ACC112 (cell line): ENCODE results near the gene ZNFX1.
"Not testable (repeated sequence)": the region's sequence is repeated elsewhere in the genome, so short reads cannot be mapped to it uniquely, and the experiment has no call there.

Source experiments
- H2AFZ ChIP-seq: fragments of 200-600 bp; sonication (generic); one replicate; pipeline ENCODE4 v1.6.0; 2017; ENCODE audit warnings: antibody characterized with exemption, low read length; ENCODE audit not compliant: unreplicated experiment
- H3K27ac ChIP-seq: fragments of 200-600 bp; sonication (generic); 2 replicates; pipeline ENCODE4 v1.5.1; 2014; ENCODE audit warnings: low read depth, mild to moderate bottlenecking, antibody characterized with exemption, low read length, moderate library complexity
- H3K27me3 ChIP-seq: fragments of 200-600 bp; sonication (generic); 2 replicates; pipeline ENCODE4 v1.6.1; 2014; ENCODE audit warnings: mild to moderate bottlenecking, antibody characterized with exemption, low read length, moderate library complexity, mixed read lengths; ENCODE audit not compliant: insufficient read depth
- H3K36me3 ChIP-seq: fragments of 200-600 bp; sonication (generic); 2 replicates; pipeline ENCODE4 v1.6.1; 2016; ENCODE audit warnings: mild to moderate bottlenecking, antibody characterized with exemption, low read length, moderate library complexity, mixed read lengths; ENCODE audit not compliant: insufficient read depth
- H3K4me1 ChIP-seq: fragments of 200-600 bp; sonication (generic); one replicate; pipeline ENCODE4 v1.6.1; 2016; ENCODE audit warnings: low read length, mixed read lengths; ENCODE audit not compliant: insufficient read depth, unreplicated experiment, control insufficient read depth
- H3K4me3 ChIP-seq: fragments of 200-600 bp; sonication (generic); 2 replicates; pipeline ENCODE4 v1.5.1; 2014; ENCODE audit warnings: mild to moderate bottlenecking, low read depth, low read length
- H3K79me2 ChIP-seq: fragments of 200-600 bp; sonication (generic); one replicate; pipeline ENCODE4 v1.6.0; 2016; ENCODE audit warnings: low read length; ENCODE audit not compliant: control insufficient read depth, unreplicated experiment, insufficient read depth

The ZNFX1 gene

GRCh38 chr20:49228676-49229075 is 49.2 kb downstream of the ZNFX1 start:
- peaks cover 33% of the 10 kb centered on the region; the same call in 1 of the 2 replicates for H3K36me3 ChIP-seq

GRCh38 chr20:49225896-49226295 is 52.0 kb downstream of the ZNFX1 start:
- Histone ChIP-seq H2AFZ (no peak overlapping the region), H3K27ac (no peak overlapping the region), H3K36me3 (peaks cover 28% of the 10 kb centered on the region), H3K4me1 (no peaks in the 10 kb centered on the region), H3K79me2 (peaks cover 4% of the 10 kb centered on the region), H3K4me3 (no peak overlapping the region), H3K27me3 (no peaks in the 10 kb centered on the region)

More at GRCh38 chr20:49228676-49229075, 49.2 kb downstream of the ZNFX1 start:
- Histone ChIP-seq H3K27me3 (no peaks in the 10 kb centered on the region), H3K27ac (no peak overlapping the region), H3K4me3 (no peak overlapping the region), H2AFZ (no peak overlapping the region), H3K4me1 (no peaks in the 10 kb centered on the region), H3K79me2 (no peaks in the 10 kb centered on the region)

- peak overlapping the region; percentile 88 for H3K4me3 ChIP-seq
- peaks cover 12% of the 10 kb centered on the region for H3K36me3 ChIP-seq
- no peaks in the 10 kb centered on the region for H3K27me3 ChIP-seq
- H2AFZ ChIP-seq: peak overlapping the region; percentile 77
- H3K79me2 ChIP-seq: peaks cover 19% of the 10 kb centered on the region
- H3K4me1 ChIP-seq: peaks cover 6% of the 10 kb centered on the region
- H3K27ac ChIP-seq: peak overlapping the region; percentile 52; the same call in 1 of the 2 replicates
Measured at GRCh38 chr20:49219924-49220831, 57.7 kb downstream of the ZNFX1 start.

DNA sequence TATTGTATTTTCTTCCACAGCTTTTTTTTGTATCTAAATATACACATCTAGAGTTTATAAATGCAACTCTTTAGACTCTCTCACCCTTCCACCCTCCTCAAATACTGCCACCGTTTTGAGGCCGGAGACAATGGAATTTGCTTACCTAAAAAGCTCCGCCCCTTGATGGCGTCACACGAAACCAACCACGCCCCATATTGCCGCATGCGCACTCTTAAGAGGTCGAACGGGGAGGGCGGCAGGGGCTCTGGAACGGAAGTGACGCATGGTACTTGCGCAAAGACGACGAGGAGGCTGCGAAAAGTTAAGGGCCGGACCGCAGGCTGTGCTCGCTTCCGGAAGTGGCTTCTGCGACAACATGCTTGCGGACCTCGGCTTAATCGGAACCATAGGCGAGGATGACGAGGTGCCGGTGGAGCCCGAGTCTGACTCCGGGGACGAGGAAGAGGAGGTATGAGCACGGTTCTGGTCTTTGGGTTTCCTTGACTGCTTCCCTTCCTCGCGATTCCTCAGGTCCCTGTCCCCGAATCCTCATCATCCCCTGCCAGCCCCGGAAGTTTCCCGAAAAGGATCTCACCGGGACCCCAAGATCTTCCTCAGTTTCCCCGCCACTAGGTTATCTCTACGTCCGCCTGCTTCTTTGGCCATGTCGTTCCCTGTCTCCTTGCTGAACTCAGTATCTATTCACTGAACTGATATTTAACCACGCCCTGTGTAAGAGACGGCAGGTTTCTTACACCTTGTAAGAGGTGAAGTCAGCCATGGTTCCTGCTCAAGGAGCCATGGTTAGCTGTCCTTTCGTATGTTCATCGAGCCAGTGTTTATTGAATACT is 58.5 kb downstream of the ZNFX1 start, which contains the start of gene DDX27:
DDX27 (plus strand) TSS at position 326 of the 833 bp plus-strand sequence; CDS start at position 359, 33 bp downstream.
- Histone ChIP-seq H3K4me1 (peaks cover 6% of the 10 kb centered on the region), H3K36me3 (peaks cover 4% of the 10 kb centered on the region; the same call in 1 of the 2 replicates), H2AFZ (peak within 1 kb of the TSS; percentile 77), H3K79me2 (peaks cover 19% of the 10 kb centered on the region), H3K4me3 (peak within 1 kb of the TSS; percentile 88), H3K27me3 (no peaks in the 10 kb centered on the region), H3K27ac (peak within 1 kb of the TSS; percentile 52)

DNA sequence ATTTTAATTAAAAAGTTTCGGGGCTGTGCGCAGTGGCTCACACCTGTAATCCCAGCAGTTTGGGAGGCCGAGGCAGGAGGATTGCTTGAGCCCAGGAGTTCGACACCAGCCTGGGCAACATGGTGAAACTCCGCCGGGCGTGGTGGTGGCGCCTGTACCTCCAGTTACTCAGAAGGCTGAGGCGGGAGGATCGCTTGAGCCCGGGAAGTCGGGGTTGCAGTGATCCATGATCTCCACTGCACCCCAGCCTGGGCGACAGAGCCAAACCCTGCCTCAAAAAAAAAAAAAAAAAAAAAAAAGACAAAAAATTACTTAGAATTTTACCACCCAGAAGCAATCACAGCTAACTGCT is 59.1 kb downstream of the ZNFX1 start:
- not testable (repeated sequence) for H3K27me3 ChIP-seq, H3K4me1 ChIP-seq, H3K36me3 ChIP-seq
- Histone ChIP-seq H2AFZ (peak overlapping the region; percentile 35), H3K4me3 (peak overlapping the region; percentile 88; the same call in 1 of the 2 replicates), H3K27ac (peak overlapping the region; percentile 18; the same call in 1 of the 2 replicates), H3K79me2 (peaks cover 19% of the 10 kb centered on the region)

GRCh38 chr20:49216991-49217578 is 60.8 kb downstream of the ZNFX1 start:
- Histone ChIP-seq H3K79me2 (peaks cover 19% of the 10 kb centered on the region), H3K4me1 (peaks cover 6% of the 10 kb centered on the region), H3K4me3 (peak overlapping the region; percentile 39; the same call in 1 of the 2 replicates)

DNA sequence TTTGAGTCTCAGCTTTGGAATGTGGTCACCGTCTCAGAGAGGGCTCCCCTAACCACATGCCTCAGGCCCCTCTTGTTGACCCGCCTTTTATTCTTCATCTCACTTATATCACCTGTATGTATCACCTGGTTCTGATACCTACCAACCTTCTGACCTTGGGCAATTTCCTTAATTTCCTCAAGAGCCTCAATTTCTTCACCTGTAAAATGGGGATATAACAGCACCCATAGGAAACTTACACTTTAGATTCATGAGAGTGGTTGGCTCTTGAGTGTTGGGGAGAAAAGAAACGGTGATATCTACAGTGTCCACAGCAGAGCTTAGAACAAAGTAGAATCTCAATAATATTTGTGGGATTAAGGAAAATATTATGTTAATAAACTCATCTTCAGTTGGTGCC is 62.6 kb downstream of the ZNFX1 start:
- peaks cover 2% of the 10 kb centered on the region for H3K4me1 ChIP-seq
- H3K79me2 ChIP-seq: peaks cover 9% of the 10 kb centered on the region
- no peaks in the 10 kb centered on the region for H3K36me3 ChIP-seq
- H3K27me3 ChIP-seq: no peaks in the 10 kb centered on the region
- no peak overlapping the region for H2AFZ ChIP-seq
- H3K27ac ChIP-seq: no peak overlapping the region
- H3K4me3 ChIP-seq: no peak overlapping the region

More at GRCh38 chr20:49216991-49217578, 60.8 kb downstream of the ZNFX1 start:
- no peak overlapping the region for H3K27ac ChIP-seq
- no peaks in the 10 kb centered on the region for H3K27me3 ChIP-seq
- H2AFZ ChIP-seq: peak overlapping the region; percentile 57
- no peaks in the 10 kb centered on the region for H3K36me3 ChIP-seq

DNA sequence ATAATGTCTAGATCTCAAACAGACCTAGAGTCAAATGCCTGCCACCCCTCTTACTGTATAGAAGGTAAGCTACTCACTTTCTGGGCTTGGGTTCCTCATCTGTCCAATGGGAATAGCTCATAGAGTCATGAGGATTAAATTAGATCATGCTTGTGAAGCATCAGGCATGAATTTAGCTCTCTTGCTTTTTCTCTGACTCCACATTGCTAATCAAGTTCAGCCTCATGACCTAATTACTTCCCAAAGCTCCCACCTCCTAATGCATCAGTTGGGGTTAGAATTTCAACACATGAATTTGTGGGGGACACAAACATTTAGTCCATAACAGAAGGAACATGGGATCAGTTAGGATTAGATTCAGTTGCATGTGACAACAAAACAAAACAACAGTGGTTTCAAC is 63.3 kb downstream of the ZNFX1 start:
- Histone ChIP-seq H3K27ac (no peak overlapping the region), H3K4me1 (no peaks in the 10 kb centered on the region), H3K36me3 (no peaks in the 10 kb centered on the region), H3K79me2 (peaks cover 2% of the 10 kb centered on the region), H2AFZ (no peak overlapping the region), H3K4me3 (no peak overlapping the region), H3K27me3 (no peaks in the 10 kb centered on the region)

DNA sequence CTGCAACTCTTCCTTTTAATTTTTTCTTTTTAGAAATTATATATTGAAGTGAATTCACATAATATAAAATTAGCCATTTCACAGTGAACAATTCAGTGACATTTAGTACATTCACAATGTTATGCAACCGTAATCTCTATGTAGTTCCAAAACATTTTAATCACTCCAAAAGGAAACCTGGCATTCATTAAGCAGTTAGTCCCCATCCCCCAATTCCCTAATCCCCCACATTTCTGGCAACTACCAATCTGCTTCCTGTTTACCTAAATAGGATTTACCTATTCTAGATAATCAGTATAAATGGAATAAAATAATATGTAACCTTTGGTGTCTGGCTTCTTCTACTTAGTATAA is 67.1 kb downstream of the ZNFX1 start:
- Histone ChIP-seq H3K79me2 (no peaks in the 10 kb centered on the region), H3K27ac (no peak overlapping the region), H3K27me3 (no peaks in the 10 kb centered on the region), H3K36me3 (no peaks in the 10 kb centered on the region), H2AFZ (no peak overlapping the region), H3K4me1 (no peaks in the 10 kb centered on the region), H3K4me3 (no peak overlapping the region)

GRCh38 chr20:49210101-49210756 is 67.6 kb downstream of the ZNFX1 start:
- Histone ChIP-seq H3K36me3 (no peaks in the 10 kb centered on the region), H3K4me1 (no peaks in the 10 kb centered on the region), H3K4me3 (no peak overlapping the region), H3K27me3 (no peaks in the 10 kb centered on the region), H2AFZ (no peak overlapping the region), H3K79me2 (no peaks in the 10 kb centered on the region), H3K27ac (no peak overlapping the region)
